OCI-LY7 (cell line): ENCODE measurements around the gene AOC2.
"Not testable (repeated sequence)": the region's sequence is repeated elsewhere in the genome, so short reads cannot be mapped to it uniquely, and the experiment has no call there.

Experiments
- EZH2phosphoT487 ChIP-seq: fragments of 200-600 bp; sonication (generic); IDR thresholded peaks from 2 replicates; pipeline ENCODE4 v1.6.1; 2018; ENCODE audit warnings: low read depth, borderline replicate concordance, mild to moderate bottlenecking, mixed run types, antibody characterized with exemption, low read length, moderate library complexity, mixed read lengths
- TF ChIP-seq, protein P1 (sequence below): fragments of 200-600 bp; sonication (generic); conservative IDR thresholded peaks from 2 replicates; pipeline ENCODE4 v1.5.1; 2014; ENCODE audit warnings: mild to moderate bottlenecking, antibody characterized with exemption, low read length, moderate library complexity, mixed read lengths

DNA sequence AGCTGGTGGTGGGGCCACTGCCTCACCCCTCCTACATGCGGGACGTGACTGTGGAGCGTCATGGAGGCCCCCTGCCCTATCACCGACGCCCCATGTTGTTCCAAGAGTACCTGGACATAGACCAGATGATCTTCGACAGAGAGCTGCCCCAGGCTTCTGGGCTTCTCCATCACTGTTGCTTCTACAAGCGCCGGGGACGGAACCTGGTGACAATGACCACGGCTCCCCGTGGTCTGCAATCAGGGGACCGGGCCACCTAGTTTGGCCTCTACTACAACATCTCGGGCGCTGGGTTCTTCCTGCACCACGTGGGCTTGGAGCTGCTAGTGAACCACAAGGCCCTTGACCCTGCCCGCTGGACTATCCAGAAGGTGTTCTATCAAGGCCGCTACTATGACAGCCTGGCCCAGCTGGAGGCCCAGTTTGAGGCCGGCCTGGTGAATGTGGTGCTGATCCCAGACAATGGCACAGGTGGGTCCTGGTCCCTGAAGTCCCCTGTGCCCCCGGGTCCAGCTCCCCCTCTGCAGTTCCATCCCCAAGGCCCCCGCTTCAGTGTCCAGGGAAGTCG is 23.4 kb downstream of the AOC2 start:
- TF ChIP-seq, protein P1, sequence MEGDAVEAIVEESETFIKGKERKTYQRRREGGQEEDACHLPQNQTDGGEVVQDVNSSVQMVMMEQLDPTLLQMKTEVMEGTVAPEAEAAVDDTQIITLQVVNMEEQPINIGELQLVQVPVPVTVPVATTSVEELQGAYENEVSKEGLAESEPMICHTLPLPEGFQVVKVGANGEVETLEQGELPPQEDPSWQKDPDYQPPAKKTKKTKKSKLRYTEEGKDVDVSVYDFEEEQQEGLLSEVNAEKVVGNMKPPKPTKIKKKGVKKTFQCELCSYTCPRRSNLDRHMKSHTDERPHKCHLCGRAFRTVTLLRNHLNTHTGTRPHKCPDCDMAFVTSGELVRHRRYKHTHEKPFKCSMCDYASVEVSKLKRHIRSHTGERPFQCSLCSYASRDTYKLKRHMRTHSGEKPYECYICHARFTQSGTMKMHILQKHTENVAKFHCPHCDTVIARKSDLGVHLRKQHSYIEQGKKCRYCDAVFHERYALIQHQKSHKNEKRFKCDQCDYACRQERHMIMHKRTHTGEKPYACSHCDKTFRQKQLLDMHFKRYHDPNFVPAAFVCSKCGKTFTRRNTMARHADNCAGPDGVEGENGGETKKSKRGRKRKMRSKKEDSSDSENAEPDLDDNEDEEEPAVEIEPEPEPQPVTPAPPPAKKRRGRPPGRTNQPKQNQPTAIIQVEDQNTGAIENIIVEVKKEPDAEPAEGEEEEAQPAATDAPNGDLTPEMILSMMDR: not testable (repeated sequence)
- TF ChIP-seq EZH2phosphoT487: not testable (repeated sequence)
